Glutamatergic neuron (in vitro differentiated cells): ENCODE data around the gene FN1. TPM values are rescaled to one million over a fixed set of nuclear protein-coding genes. Genes with fewer than 3 reads are reported as not detected.

Source experiments
- DNase-seq: peaks from one replicate; pipeline ENCODE4 v3.0.0; 2022
- H3K27ac Mint-ChIP-seq: one replicate; pipeline ENCODE4 v1.8.0; 2020; ENCODE audit warnings: mild to moderate bottlenecking, mixed read lengths, inconsistent platforms; ENCODE audit not compliant: unreplicated experiment
- H3K27me3 Mint-ChIP-seq: one replicate; pipeline ENCODE4 v1.8.0; 2020; ENCODE audit warnings: mild to moderate bottlenecking, moderate library complexity, mixed read lengths, inconsistent platforms; ENCODE audit not compliant: unreplicated experiment
- H3K36me3 Mint-ChIP-seq: one replicate; pipeline ENCODE4 v1.8.0; 2020; ENCODE audit warnings: mild to moderate bottlenecking, mixed read lengths, inconsistent platforms; ENCODE audit not compliant: unreplicated experiment
- H3K4me1 Mint-ChIP-seq: one replicate; pipeline ENCODE4 v1.8.0; 2020; ENCODE audit warnings: mild to moderate bottlenecking, low read depth, mixed read lengths, inconsistent platforms; ENCODE audit not compliant: unreplicated experiment
- H3K4me3 Mint-ChIP-seq: one replicate; pipeline ENCODE4 v1.8.0; 2020; ENCODE audit warnings: mild to moderate bottlenecking, mixed read lengths, inconsistent platforms; ENCODE audit not compliant: unreplicated experiment
- H3K9me3 Mint-ChIP-seq: one replicate; pipeline ENCODE4 v1.8.0; 2020; ENCODE audit warnings: mild to moderate bottlenecking, moderate library complexity, mixed read lengths, inconsistent platforms; ENCODE audit not compliant: unreplicated experiment
- total RNA-seq: library from RNA; stranded (reverse); fragmentation: NEBNext Ultra II Directional; extraction: Animal tissue kit (Norgen Biotek cat#: 25700); gene quantifications from one replicate; pipeline ENCODE4 v1.2.1, GENCODE V29; 2021; ENCODE audit not compliant: unreplicated experiment
- TF ChIP-seq, protein P1 (sequence below): fragments of 200-600 bp; sonication (generic); IDR thresholded peaks from one replicate; pipeline ENCODE4 v1.5.0; 2021; ENCODE audit not compliant: partially characterized antibody, unreplicated experiment

FN1 gene
- total RNA-seq, 1 donor from 2014 or later, result 28.6 TPM

DNA sequence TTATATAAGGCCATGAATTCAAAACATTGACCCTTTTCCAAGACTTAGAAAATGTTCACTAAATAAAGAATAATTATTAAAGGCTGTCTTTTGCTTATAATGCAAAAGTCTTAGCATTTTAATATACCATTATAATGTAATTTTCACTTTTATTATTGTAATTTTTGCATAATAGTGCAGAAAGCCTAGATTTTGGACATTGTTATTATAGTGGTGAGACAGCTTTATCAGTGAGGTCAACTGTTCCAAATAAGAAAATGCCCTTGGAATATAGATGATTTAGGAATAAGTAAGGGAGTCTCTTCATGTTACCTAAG is 67.4 kb downstream of the FN1 start:
- H3K27me3 Mint-ChIP-seq, result peaks cover 2% of the 10 kb centered on the region
- H3K9me3 Mint-ChIP-seq, result no peaks in the 10 kb centered on the region
- H3K27ac Mint-ChIP-seq, result no peak overlapping the region
- H3K4me3 Mint-ChIP-seq, result no peak overlapping the region
- no peak for DNase-seq
- no peaks in the 10 kb centered on the region for H3K36me3 Mint-ChIP-seq
- no peaks in the 10 kb centered on the region for H3K4me1 Mint-ChIP-seq
- TF ChIP-seq, protein P1, sequence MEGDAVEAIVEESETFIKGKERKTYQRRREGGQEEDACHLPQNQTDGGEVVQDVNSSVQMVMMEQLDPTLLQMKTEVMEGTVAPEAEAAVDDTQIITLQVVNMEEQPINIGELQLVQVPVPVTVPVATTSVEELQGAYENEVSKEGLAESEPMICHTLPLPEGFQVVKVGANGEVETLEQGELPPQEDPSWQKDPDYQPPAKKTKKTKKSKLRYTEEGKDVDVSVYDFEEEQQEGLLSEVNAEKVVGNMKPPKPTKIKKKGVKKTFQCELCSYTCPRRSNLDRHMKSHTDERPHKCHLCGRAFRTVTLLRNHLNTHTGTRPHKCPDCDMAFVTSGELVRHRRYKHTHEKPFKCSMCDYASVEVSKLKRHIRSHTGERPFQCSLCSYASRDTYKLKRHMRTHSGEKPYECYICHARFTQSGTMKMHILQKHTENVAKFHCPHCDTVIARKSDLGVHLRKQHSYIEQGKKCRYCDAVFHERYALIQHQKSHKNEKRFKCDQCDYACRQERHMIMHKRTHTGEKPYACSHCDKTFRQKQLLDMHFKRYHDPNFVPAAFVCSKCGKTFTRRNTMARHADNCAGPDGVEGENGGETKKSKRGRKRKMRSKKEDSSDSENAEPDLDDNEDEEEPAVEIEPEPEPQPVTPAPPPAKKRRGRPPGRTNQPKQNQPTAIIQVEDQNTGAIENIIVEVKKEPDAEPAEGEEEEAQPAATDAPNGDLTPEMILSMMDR, result no peak

DNA sequence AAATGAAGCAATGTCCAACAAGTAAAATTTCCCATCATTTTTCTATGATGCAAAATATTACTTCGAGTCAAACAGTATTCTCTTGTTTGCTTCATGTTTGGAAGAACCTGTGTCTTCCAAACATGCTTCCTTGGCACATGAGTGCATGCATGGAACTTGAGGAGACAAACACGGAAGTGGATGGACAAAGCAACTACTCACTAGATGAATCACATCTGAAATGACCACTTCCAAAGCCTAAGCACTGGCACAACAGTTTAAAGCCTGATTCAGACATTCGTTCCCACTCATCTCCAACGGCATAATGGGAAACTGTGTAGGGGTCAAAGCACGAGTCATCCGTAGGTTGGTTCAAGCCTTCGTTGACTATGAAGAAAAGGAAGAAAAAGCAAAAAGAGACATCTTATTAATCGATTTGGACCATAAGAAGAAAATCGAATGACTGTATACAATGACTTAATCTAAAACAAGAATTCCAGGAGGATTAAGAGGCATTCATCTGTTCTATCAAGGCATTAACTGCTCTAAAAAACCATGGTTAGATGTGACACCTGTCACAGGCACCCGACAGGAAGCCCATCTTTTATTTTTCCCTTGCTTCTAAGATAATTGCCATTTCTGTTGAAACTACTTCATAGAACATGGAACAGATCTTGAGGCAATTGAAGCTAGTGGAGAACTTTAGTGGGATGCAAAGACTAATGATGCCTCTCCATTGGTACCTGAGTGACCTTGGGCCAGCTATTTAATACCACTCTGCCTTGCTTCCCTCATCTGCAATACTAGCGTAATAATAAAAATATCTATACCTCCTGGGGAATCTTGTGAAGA is 68.0 kb downstream of the FN1 start:
- H3K36me3 Mint-ChIP-seq, result no peaks in the 10 kb centered on the region
- no peaks in the 10 kb centered on the region for H3K9me3 Mint-ChIP-seq
- no peak for DNase-seq
- peaks cover 2% of the 10 kb centered on the region for H3K27me3 Mint-ChIP-seq
- no peak overlapping the region for H3K27ac Mint-ChIP-seq
- TF ChIP-seq, protein P1, result no peak
- H3K4me1 Mint-ChIP-seq, result no peaks in the 10 kb centered on the region
- H3K4me3 Mint-ChIP-seq, result no peak overlapping the region

DNA sequence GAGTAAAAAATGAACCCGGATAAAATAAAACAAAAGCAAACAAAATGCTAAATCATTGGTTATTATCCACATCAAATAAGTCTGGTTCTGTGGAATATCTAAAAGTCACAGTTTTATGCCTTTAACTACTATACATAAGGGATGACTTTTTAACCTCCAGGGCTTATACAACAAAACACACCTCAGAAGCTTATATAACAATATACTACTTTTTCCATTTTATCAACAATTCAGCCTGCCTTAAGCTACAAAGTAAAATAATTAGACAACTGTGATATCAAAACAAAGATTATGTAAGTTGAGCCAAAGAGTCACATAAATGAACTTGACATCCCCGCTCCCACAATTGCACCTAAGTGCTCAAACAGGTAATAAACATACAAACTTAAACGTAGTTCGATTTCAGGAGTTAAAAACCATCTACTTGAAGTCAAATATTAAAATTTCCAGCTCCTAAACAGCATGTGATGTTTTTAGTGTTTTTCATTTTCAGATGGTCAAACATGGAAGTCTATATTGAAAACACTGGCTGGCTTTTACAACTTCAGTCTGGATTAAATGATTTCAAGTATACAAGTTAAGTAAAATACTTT is 69.3 kb downstream of the FN1 start:
- Mint-ChIP-seq H3K4me1 (no peaks in the 10 kb centered on the region), H3K36me3 (no peaks in the 10 kb centered on the region), H3K9me3 (no peaks in the 10 kb centered on the region), H3K4me3 (no peak overlapping the region), H3K27ac (no peak overlapping the region), H3K27me3 (peaks cover 2% of the 10 kb centered on the region)
- TF ChIP-seq, protein P1, result no peak
- no peak for DNase-seq

DNA sequence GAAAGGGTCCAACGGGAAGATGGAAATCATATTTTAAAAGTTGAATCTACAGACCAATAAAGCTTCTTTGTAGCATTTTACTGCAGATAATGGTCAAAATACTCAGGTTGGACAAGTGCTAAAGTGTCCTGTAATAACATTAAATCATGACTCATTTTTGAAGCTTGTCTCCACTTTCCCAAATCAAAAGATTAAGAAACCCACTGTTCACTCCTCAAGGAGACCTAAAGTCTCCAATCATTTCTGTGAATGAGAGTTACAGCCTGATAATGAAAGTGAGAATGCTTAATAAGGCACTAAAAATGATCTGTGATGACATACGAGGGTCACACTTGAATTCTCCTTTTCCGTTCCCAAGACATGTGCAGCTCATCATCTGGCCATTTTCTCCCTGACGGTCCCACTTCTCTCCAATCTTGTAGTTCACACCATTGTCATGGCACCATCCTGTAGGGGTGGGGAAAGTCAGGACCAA is 70.6 kb downstream of the FN1 start:
- Mint-ChIP-seq H3K27me3 (no peaks in the 10 kb centered on the region), H3K27ac (no peak overlapping the region), H3K9me3 (no peaks in the 10 kb centered on the region), H3K36me3 (no peaks in the 10 kb centered on the region), H3K4me3 (no peak overlapping the region), H3K4me1 (no peaks in the 10 kb centered on the region)
- no peak for DNase-seq
- TF ChIP-seq, protein P1, result no peak
